HT-29 (cell line): Measurements from ENCODE around the gene DTX1. TPM values are rescaled to one million over a fixed set of nuclear protein-coding genes. Genes with fewer than 3 reads are reported as not detected.
"Not testable (repeated sequence)": the region's sequence is repeated elsewhere in the genome, so short reads cannot be mapped to it uniquely, and the experiment has no call there.

Experiments
- DNase-seq: peaks from one replicate; pipeline ENCODE4 v3.0.0-alpha.2; 2015; ENCODE audit warnings: low spot score
- total RNA-seq: library from RNA; depleted of rRNA; stranded (reverse); fragments of >200 nt; shearing (Covaris generic); gene quantifications from 2 replicates; pipeline ENCODE4 v1.2.3, GENCODE V29; 2014

The DTX1 gene
- total RNA-seq, 1 experiment from 2014 or later, result not detected

GRCh38 chr12:113114447-113115178 is 58.1 kb downstream of the DTX1 start:
- DNase-seq, result no peak

- DNase-seq, result no peak
Observed at GRCh38 chr12:113115455-113116126, 59.1 kb downstream of the DTX1 start.

- DNase-seq, result no peak
Observed at GRCh38 chr12:113116875-113117274, 60.3 kb downstream of the DTX1 start.

- DNase-seq, result not testable (repeated sequence)
Observed at GRCh38 chr12:113117684-113118083, 61.2 kb downstream of the DTX1 start.

- no peak for DNase-seq
Observed at GRCh38 chr12:113118142-113118541, 61.6 kb downstream of the DTX1 start.

GRCh38 chr12:113119980-113120669 is 63.6 kb downstream of the DTX1 start:
- no peak for DNase-seq

- no peak for DNase-seq
Observed at GRCh38 chr12:113120670-113121370, 64.3 kb downstream of the DTX1 start.

GRCh38 chr12:113127791-113128199 is 71.3 kb downstream of the DTX1 start:
- DNase-seq, result no peak

GRCh38 chr12:113128802-113129663 is 72.5 kb downstream of the DTX1 start:
- no peak for DNase-seq

- DNase-seq, result no peak
Observed at GRCh38 chr12:113129664-113130456, 73.3 kb downstream of the DTX1 start.

GRCh38 chr12:113130457-113131135 is 74.1 kb downstream of the DTX1 start:
- DNase-seq, result no peak

- no peak for DNase-seq
Observed at GRCh38 chr12:113131556-113131955, 75.0 kb downstream of the DTX1 start.

- no peak for DNase-seq
Observed at GRCh38 chr12:113133036-113133435, 76.5 kb downstream of the DTX1 start.

- no peak for DNase-seq
Observed at GRCh38 chr12:113133666-113134065, 77.1 kb downstream of the DTX1 start.

GRCh38 chr12:113134071-113134470 is 77.5 kb downstream of the DTX1 start:
- no peak for DNase-seq

GRCh38 chr12:113134521-113134951 is 78.0 kb downstream of the DTX1 start:
- no peak for DNase-seq

GRCh38 chr12:113135178-113136127 is 78.9 kb downstream of the DTX1 start, which contains the start of gene RASAL1:
RASAL1 (minus strand) TSS chr12:113135761; CDS start chr12:113135462, 299 bp downstream.
- peak; percentile 50 for DNase-seq
